GM12891 (cell line): ENCODE data around the gene ETHE1.

ENCODE experiments used
- DNase-seq: peaks from one replicate; pipeline ENCODE4 v3.0.0; 2011; ENCODE audit warnings: low spot score; ENCODE audit not compliant: insufficient read length
- FAIRE-seq: peaks from 2 replicates; lab custom pipeline; 2011; peaks lifted over from hg19 to GRCh38; lab: Jason Lieb, UNC
- PAX5 ChIP-seq: IDR thresholded peaks from 2 replicates; pipeline ENCODE4 v1.6.1; 2011; ENCODE audit warnings: low read length, moderate library complexity, mild to moderate bottlenecking; ENCODE audit not compliant: insufficient read depth, severe bottlenecking
- POLR2A ChIP-seq: IDR thresholded peaks from 2 replicates; pipeline ENCODE4 v1.6.1; 2011; ENCODE audit warnings: low read depth, low read length, control low read depth
- POLR2AphosphoS5 ChIP-seq: IDR thresholded peaks from 2 replicates; pipeline ENCODE4 v1.6.1; 2011; ENCODE audit warnings: low read depth, low read length, control low read depth
- POU2F2 ChIP-seq: IDR thresholded peaks from 2 replicates; pipeline ENCODE4 v1.6.1; 2011; ENCODE audit warnings: low read depth, mild to moderate bottlenecking, control low read depth, low read length, moderate library complexity
- SPI1 ChIP-seq: IDR thresholded peaks from 2 replicates; pipeline ENCODE4 v1.6.1; 2011; ENCODE audit warnings: low read depth, low read length, control low read depth
- TAF1 ChIP-seq: IDR thresholded peaks from 2 replicates; pipeline ENCODE4 v1.6.1; 2011; ENCODE audit warnings: low read depth, low read length, control low read depth

Gene ETHE1

GRCh38 chr19:43505186-43505456, 21.9 kb downstream of the ETHE1 start:
- TF ChIP-seq TAF1 (no peak), SPI1 (no peak), POU2F2 (no peak), POLR2AphosphoS5 (no peak), POLR2A (no peak), PAX5 (no peak)
- FAIRE-seq (no peak), DNase-seq (no peak)

DNA sequence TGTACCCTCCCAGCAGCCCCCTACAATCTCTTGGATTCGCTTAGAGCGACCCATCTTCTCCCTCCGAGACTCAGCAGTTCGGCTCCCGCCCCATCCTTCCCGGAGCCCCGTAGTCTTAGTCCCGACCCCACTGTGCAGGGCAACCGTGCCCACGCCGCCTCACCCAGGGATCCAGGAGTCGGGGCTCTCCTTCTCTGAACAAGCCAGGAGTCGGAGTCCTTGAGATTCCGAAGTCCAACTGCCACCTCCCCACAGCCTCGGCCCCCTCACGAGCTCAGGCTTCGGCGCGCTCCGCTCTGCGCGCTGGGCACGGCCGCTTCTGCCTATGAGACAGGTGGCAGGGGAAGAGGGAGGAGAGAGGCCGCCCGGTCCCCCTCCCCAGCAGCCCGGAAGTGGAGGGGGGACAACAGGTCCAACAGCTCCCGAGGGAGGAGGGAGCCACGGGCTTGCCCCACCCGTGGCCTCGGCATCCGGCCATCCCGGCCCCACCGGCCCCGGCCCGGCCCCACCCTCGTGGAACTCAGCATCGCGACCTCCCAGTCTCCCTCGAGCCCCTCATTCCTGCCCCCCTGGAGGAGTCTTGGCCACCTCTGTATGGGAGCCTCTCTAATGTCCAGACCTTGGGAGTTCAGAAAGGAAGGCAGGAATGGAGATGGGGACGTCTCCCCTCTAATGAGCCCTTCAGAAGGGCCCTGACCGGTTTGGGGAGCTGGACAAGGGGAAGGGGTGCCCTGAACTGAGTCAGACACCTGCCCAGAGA, 22.4 kb downstream of the ETHE1 start, which contains the start of gene PHLDB3:
TSS of gene PHLDB3 (minus strand) at position 321 of the 760 bp plus-strand sequence. CDS start 628 bp downstream, outside the sequence.
- FAIRE-seq (no peak), DNase-seq (no peak)
- TF ChIP-seq POLR2A (no peak), SPI1 (no peak)

DNA sequence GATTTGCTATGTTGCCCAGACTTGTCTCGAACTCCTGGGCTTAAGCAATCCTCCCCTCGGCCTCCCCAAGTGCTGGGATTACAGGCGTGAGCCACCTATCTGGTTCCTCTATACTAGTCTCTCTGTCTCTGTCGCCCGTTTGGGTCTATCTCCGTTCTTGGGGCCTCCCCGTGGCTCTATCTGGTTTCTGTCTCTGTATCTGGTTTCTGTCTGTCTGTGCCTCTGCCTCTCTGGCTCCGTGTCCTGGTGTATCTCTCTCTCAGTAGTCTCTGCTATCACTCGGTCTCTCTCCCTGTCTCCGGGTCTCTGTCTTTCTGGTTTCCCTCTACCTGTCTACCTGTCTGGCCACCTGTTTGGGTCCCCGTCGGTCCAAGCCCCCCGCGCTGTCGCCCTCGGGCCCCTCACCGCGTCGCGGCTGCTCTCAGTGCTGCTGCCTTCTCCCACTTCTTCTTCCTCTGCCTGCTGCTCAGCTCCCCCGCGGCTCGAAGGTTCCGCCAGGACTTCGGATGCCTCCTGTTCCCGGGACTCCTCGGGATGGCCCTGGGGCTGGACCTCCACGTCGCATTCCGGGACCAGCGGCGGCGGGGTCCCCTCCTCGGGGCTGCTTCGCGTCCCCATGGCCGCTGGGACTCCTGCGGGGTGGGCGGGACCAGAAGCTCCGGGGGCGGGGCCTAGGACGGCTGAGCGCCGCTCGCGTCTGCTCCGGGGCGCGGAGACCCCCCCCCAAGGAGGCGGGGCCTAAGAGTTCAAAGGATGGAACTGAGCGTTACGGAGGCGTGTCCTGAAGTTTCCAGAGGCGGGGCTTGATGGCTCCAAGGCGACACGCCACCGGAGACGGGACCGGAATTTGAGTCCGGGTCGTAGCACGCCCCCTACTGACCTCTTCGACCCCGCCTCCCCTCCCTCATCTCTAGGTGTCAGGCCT, 23.2 kb downstream of the ETHE1 start:
- peak; percentile 98 for DNase-seq

DNA sequence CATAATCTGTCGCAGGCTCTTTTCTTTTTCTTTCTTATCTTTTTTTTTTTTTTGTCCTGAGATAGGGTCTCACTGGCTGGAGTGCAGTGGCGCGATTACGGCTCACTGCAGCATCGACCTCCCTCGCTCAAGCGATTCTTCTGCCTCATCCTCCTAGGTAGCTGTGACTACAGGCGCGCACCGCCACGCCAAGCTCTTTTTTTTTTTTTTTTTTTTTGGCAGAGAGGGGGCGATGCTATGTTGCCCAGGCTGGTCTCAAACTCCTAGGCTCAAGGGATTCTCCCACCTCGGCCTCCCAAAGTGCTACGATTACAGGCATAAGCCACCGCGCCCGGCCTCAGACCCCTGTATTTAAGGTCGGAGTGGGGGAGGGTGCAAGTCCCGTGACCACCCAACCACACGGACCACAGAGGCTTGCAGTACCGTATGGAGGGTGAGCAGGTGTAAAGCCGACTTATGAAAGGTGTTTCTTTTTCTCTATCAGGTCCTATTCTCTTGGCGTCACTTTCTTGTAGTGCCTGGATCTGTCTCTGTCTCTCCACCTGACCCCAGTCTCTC, 24.5 kb downstream of the ETHE1 start:
- TF ChIP-seq SPI1: no peak
- no peak for TF ChIP-seq POU2F2
- no peak for TF ChIP-seq TAF1
- no peak for TF ChIP-seq POLR2A
- no peak for TF ChIP-seq POLR2AphosphoS5
- no peak for TF ChIP-seq PAX5
- DNase-seq (no peak), FAIRE-seq (no peak)

More for the DNA sequence above, 23.2 kb downstream of the ETHE1 start:
- FAIRE-seq: peak; percentile 97
- TF ChIP-seq POLR2AphosphoS5: no peak
- 0 out of 2 replicates have a peak, but pooled peaks have one; percentile 12 for TF ChIP-seq TAF1
- 0 out of 2 replicates have a peak, but pooled peaks have one; percentile 29 for TF ChIP-seq SPI1

- DNase-seq (no peak), FAIRE-seq (no peak)
- TF ChIP-seq POU2F2: no peak
- no peak for TF ChIP-seq POLR2AphosphoS5
- TF ChIP-seq TAF1: no peak
- TF ChIP-seq POLR2A: no peak
- TF ChIP-seq PAX5: no peak
- no peak for TF ChIP-seq SPI1
Observed at GRCh38 chr19:43501661-43502418, 25.2 kb downstream of the ETHE1 start.

DNA sequence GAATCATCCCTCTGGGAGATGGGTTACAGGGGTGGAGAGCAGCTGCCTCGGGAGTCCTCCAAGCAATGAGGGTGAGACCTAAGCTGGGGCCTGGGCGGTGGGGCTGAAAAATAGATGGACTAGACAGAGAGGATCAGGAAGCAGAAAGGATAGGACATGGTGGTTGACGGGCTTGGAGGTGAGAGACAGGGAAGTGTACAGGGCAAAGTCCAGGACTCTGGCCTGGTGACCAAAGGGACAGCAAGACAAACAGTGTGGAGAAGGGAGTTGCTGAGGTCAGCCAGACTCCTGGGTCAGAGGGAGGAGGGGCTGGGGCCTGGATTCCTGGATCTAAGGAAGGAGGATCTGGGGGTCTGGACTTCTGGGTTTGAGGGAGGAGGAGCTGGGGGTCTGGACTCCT, 28.0 kb downstream of the ETHE1 start:
- no peak for TF ChIP-seq PAX5
- no peak for TF ChIP-seq POU2F2
- no peak for TF ChIP-seq POLR2AphosphoS5
- TF ChIP-seq TAF1: no peak
- FAIRE-seq (no peak), DNase-seq (no peak)

DNA sequence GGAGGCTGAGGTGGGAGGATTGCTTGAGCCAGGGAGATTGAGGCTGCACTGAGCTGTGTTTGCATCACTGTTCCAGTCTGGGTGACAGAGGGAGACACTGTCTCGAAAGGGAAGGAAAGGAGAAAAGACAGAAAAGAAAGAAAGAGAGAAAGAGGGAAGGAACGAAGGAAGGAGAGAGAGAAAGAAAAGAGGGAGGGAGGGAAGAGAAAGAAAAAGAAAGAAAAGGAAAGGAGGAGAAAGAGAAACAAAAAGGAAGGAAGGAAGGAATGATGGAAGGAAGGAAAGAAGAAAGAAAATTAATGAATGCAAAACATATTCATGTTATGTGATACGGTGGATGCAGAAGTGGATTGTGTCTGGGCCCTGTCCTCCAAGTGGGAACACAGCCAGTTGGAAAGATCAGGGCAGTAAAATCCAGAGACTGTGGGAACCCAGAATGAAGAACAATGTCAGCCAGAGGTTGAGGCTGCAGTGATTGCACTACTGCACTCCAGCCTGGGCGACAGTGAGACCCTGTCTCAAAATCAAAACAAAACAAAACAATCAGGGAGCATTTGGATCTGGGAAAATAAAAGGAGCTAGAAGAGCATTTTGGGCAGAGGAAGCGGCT, 28.7 kb downstream of the ETHE1 start:
- FAIRE-seq (no peak), DNase-seq (no peak)
- TF ChIP-seq PAX5 (no peak), POLR2AphosphoS5 (no peak), SPI1 (no peak), POLR2A (no peak), TAF1 (no peak), POU2F2 (no peak)

DNA sequence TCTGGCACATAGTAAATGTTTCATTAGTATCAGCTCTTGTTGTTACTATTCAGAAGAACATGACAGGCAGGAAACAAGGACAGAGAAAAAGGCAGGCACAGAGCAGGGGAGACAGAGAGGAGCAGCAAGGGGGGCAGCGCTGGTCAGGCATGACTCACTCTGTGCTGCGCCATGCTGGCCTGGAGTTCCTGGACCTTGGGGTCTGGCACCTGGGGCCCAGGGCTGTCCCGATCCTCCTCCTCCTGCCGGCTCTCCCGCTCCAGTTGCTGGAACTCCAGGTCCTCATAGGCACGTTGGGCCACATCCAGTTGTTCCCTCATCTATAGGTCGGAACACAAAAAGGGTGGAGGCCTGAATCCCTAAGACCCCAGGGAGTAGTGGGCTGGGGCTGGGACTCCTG, 30.0 kb downstream of the ETHE1 start:
- FAIRE-seq: no peak
- TF ChIP-seq SPI1 (no peak), POLR2A (no peak), POU2F2 (no peak), TAF1 (no peak), PAX5 (no peak), POLR2AphosphoS5 (no peak)
- DNase-seq: no peak

DNA sequence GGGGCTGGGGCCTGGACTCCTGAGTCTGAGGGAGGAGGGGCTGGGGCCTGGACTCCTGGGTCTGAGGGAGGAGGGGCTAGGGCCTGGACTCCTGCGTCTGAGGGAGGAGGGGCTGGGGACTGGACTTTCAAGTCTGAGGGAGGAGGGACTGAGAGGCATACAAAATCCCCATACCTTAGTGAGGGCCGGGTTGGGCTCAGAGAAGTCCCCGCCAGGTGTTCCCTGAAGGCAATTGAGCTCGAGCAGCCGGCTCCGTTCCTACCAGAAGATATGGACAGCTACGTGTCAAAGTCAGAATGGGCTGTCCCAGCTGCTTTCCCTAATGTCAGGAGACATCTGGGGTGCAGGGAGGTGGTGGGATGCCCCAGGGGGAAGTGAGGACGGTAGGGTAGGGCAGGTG, 31.9 kb downstream of the ETHE1 start:
- DNase-seq (no peak), FAIRE-seq (no peak)
- TF ChIP-seq POLR2AphosphoS5 (no peak), SPI1 (no peak), TAF1 (no peak), PAX5 (no peak), POLR2A (no peak), POU2F2 (no peak)
